HUES6 (cell line): Measurements from ENCODE around the gene CDKN2AIP.
"Not testable (repeated sequence)": the region's sequence is repeated elsewhere in the genome, so short reads cannot be mapped to it uniquely, and the experiment has no call there.

Source experiments
- H3K27ac ChIP-seq: 2 replicates; pipeline ENCODE4 v1.7.0; 2013; ENCODE audit warnings: low read depth, mild to moderate bottlenecking, low read length, inconsistent platforms
- H3K27me3 ChIP-seq: 2 replicates; pipeline ENCODE4 v1.6.1; 2013; ENCODE audit warnings: low read length; ENCODE audit not compliant: control insufficient read depth, insufficient read depth
- H3K36me3 ChIP-seq: 2 replicates; pipeline ENCODE4 v1.6.1; 2013; ENCODE audit warnings: low read length; ENCODE audit not compliant: control insufficient read depth, insufficient read depth
- H3K4me1 ChIP-seq: 2 replicates; pipeline ENCODE4 v1.6.1; 2013; ENCODE audit warnings: low read length; ENCODE audit not compliant: control insufficient read depth, insufficient read depth
- H3K4me3 ChIP-seq: 2 replicates; pipeline ENCODE4 v1.5.1; 2013; ENCODE audit warnings: low read depth, low read length
- H3K9ac ChIP-seq: one replicate; pipeline ENCODE4 v1.6.1; 2013; ENCODE audit warnings: mild to moderate bottlenecking, low read length
- H3K9me3 ChIP-seq: 2 replicates; pipeline ENCODE4 v1.6.1; 2013; ENCODE audit warnings: low read depth, low read length; ENCODE audit not compliant: control insufficient read depth, insufficient read depth

The CDKN2AIP gene

DNA sequence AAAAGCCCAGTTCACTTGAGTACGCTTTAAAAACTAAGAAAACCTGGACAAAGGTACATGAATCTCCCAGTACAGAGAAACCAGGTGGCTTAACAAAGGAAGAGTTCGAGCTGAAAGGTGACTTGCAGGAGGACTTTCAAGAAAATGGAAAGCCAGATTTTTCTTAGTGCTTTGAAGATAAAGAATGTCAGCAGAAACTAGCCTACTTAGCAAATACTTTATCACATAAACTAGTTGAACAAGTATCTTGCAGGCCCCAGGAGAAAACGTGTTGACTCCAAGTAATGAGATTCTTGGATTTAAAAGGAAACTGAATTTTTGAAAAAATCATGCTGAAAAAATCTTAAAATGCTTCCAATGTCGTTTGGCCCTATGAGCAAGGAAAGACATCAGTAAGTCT lies 26.4 kb downstream of the CDKN2AIP start:
- Histone ChIP-seq H3K9ac (no peak overlapping the region), H3K36me3 (no peaks in the 10 kb centered on the region; the same call in 1 of the 2 replicates), H3K4me3 (no peak overlapping the region), H3K27ac (no peak overlapping the region), H3K4me1 (peaks cover 3% of the 10 kb centered on the region; the same call in 1 of the 2 replicates), H3K27me3 (no peaks in the 10 kb centered on the region), H3K9me3 (peaks cover 15% of the 10 kb centered on the region; the same call in 1 of the 2 replicates)

DNA sequence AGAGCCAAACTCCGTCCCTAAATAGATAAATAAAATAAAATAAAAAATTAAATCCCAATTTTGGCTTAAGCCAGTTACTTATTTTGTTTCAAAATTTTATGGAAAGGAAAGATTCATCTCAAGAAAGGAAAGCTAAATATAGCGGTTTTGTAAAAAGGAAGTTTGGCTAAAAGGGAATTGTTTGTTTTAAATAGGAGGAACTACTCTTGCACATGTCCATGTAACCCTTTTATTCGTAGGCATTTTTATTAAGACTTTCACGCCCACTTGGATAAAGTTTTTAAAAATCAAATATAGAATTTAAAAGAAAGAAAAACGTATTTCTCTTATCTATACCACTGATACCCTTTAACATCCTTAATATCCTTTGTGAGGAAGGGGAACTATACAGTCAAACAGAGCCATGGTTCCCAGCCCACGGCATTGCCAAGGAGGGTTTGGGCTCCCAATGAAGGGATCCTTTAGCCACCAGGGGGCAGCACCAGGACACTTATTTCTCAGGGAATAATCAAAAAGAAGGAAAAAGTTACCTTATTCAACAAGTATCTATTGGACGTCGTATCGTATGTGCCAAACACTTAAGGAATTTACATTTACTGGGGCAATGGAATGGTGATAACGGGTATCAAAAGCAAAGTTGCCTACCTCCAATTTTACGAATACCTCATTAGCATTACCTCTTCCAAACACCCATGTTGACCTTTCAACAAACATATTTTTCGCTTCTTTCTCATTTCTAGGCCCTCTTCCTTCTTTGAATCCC lies 27.7 kb downstream of the CDKN2AIP start:
- no peaks in the 10 kb centered on the region; the same call in 1 of the 2 replicates for H3K36me3 ChIP-seq
- H3K9ac ChIP-seq, result no peak overlapping the region

GRCh38 chr4:183478123-183478522 lies 33.7 kb downstream of the CDKN2AIP start:
- Histone ChIP-seq H3K27ac (no peak overlapping the region), H3K4me3 (no peak overlapping the region), H3K27me3 (no peaks in the 10 kb centered on the region), H3K36me3 (no peaks in the 10 kb centered on the region), H3K9ac (no peak overlapping the region), H3K4me1 (no peaks in the 10 kb centered on the region), H3K9me3 (no peaks in the 10 kb centered on the region)

More for the DNA sequence above, 27.7 kb downstream of the CDKN2AIP start:
- no peak overlapping the region for H3K27ac ChIP-seq
- peaks cover 3% of the 10 kb centered on the region; the same call in 1 of the 2 replicates for H3K4me1 ChIP-seq
- H3K27me3 ChIP-seq, result no peaks in the 10 kb centered on the region
- no peak overlapping the region for H3K4me3 ChIP-seq
- H3K9me3 ChIP-seq, result peaks cover 14% of the 10 kb centered on the region; the same call in 1 of the 2 replicates

DNA sequence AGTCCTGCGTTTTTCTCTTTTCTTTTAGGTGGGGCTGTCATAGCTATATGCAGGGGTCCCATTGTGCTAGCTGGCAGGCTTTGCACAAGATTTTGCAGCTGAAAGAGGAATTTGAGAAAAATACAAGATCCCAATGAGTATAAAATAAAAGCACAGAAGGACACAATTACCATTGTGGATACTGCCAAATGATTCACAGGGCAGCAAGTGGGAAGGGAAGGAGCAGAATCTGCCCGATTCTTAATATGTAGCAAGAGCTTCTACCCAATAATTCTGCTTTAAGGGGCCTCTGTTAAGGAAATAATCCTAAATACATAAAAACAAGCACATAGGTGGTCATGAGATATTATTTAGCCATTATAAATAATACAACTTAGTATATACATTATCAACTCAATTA lies 34.5 kb downstream of the CDKN2AIP start:
- Histone ChIP-seq H3K27me3 (no peaks in the 10 kb centered on the region), H3K9ac (no peak overlapping the region), H3K4me1 (no peaks in the 10 kb centered on the region)

GRCh38 chr4:183482515-183483095 lies 38.2 kb downstream of the CDKN2AIP start:
- not testable (repeated sequence) for H3K27ac ChIP-seq, H3K27me3 ChIP-seq

More for the DNA sequence above, 34.5 kb downstream of the CDKN2AIP start:
- Histone ChIP-seq H3K27ac (no peak overlapping the region), H3K9me3 (no peaks in the 10 kb centered on the region), H3K4me3 (no peak overlapping the region), H3K36me3 (no peaks in the 10 kb centered on the region)

GRCh38 chr4:183483997-183484396 lies 39.6 kb downstream of the CDKN2AIP start:
- H3K36me3 ChIP-seq, result no peaks in the 10 kb centered on the region
- H3K4me3 ChIP-seq, result no peak overlapping the region
- H3K9ac ChIP-seq, result no peak overlapping the region
- H3K27ac ChIP-seq, result no peak overlapping the region
- H3K27me3 ChIP-seq, result no peaks in the 10 kb centered on the region
- H3K4me1 ChIP-seq, result no peaks in the 10 kb centered on the region
- H3K9me3 ChIP-seq, result no peaks in the 10 kb centered on the region

More at GRCh38 chr4:183482515-183483095, 38.2 kb downstream of the CDKN2AIP start:
- H3K4me1 ChIP-seq, H3K4me3 ChIP-seq, H3K9me3 ChIP-seq, H3K36me3 ChIP-seq, H3K9ac ChIP-seq: not testable (repeated sequence)

- no peaks in the 10 kb centered on the region for H3K4me1 ChIP-seq
- no peak overlapping the region for H3K4me3 ChIP-seq
- H3K9ac ChIP-seq, result no peak overlapping the region
- H3K36me3 ChIP-seq, result no peaks in the 10 kb centered on the region
- H3K27ac ChIP-seq, result no peak overlapping the region
- no peaks in the 10 kb centered on the region for H3K27me3 ChIP-seq
- H3K9me3 ChIP-seq, result no peaks in the 10 kb centered on the region
Observed at GRCh38 chr4:183485411-183486160, 41.1 kb downstream of the CDKN2AIP start.

DNA sequence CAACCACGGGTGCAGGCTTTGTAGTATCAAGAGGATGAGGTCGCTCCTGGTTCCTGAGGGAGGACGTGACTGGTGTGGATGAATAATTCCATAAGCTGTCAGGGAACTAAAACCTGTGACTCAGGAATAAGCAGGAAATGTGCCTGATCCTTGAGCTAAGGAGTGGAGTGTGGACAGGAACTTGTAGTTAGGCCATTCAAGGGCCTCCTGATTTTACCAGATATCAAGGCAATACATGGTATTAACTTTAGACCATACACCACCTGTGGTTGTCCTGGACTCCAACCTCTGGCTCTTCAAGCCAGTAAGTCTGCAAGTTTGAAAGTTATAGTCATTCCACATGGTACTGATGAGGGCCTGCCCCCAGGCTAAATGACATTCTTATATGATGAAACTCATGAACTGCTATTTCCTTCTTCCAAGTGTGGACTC lies 48.4 kb downstream of the CDKN2AIP start:
- peaks cover 10% of the 10 kb centered on the region for H3K36me3 ChIP-seq
- H3K9ac ChIP-seq, result no peak overlapping the region
- no peaks in the 10 kb centered on the region for H3K27me3 ChIP-seq
- H3K4me1 ChIP-seq, result 0 out of 2 replicates have a peak, but pooled peaks cover 4% of the 10 kb centered on the region
- no peak overlapping the region for H3K27ac ChIP-seq
- no peak overlapping the region for H3K4me3 ChIP-seq
- H3K9me3 ChIP-seq, result 0 out of 2 replicates have a peak, but pooled peaks cover 3% of the 10 kb centered on the region

DNA sequence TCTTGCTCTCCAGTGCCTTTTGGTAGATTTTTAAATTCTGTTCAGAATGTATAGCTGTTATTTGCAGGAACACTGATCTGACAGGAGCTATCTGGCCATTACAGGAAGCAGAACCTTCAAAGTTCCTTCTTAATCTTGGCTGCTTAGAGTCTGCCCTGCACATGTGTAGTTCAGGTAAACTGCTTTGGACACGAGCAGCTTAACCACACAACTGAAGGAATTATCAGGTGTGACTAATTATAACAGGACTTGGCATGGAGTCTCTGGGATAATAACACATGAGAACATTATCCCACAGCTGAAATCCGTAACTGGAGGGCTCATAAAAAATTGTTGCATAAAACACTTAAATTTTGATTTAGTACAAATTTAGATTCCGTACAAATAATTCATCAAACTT lies 48.8 kb downstream of the CDKN2AIP start:
- Histone ChIP-seq H3K4me3 (no peak overlapping the region), H3K4me1 (0 out of 2 replicates have a peak, but pooled peaks cover 4% of the 10 kb centered on the region), H3K27ac (no peak overlapping the region), H3K9ac (no peak overlapping the region), H3K36me3 (peaks cover 10% of the 10 kb centered on the region), H3K27me3 (no peaks in the 10 kb centered on the region), H3K9me3 (0 out of 2 replicates have a peak, but pooled peaks cover 3% of the 10 kb centered on the region)

GRCh38 chr4:183495184-183495583 lies 50.7 kb downstream of the CDKN2AIP start:
- Histone ChIP-seq H3K4me3 (no peak overlapping the region), H3K9ac (no peak overlapping the region), H3K36me3 (peaks cover 10% of the 10 kb centered on the region), H3K27me3 (no peaks in the 10 kb centered on the region), H3K4me1 (0 out of 2 replicates have a peak, but pooled peaks cover 4% of the 10 kb centered on the region), H3K9me3 (0 out of 2 replicates have a peak, but pooled peaks cover 3% of the 10 kb centered on the region), H3K27ac (no peak overlapping the region)
